A549 (cell line): Measurements from ENCODE around the gene SDC1.

Experiments used
- MAZ ChIP-seq: fragments of 150-350 bp; IDR thresholded peaks from 2 replicates; pipeline ENCODE4 v1.6.1; 2014; ENCODE audit warnings: antibody characterized with exemption, low read depth, low read length, borderline replicate concordance
- POLR2A ChIP-seq: IDR thresholded peaks from 2 replicates; pipeline ENCODE4 v1.6.1; 2012; ENCODE audit warnings: mild to moderate bottlenecking, low read length
- TF ChIP-seq, protein P1 (sequence below): fragments of >200 bp; sonication (Bioruptor Twin); formaldehyde crosslinking; IDR thresholded peaks from 3 replicates; pipeline ENCODE4 v1.5.1; 2016

DNA sequence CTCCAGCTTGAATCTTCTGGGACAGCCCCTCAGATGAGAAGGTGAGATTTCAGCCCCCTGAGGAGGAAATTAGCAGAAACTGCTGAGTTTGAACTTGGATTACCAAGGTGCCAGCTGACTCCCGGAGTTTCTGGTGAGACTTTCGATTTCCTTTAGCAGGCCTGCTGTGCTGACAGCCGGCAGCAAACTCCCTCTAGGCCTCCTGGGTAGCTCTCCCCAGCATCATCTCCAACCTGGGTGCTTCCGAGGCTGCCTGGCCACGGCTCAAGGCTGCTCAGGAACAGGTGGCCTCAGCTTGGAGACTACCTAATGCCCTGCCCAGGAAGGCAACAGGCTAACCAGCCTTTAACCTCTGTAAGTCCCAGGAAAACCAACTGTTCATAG, 16.5 kb downstream of the SDC1 start:
- TF ChIP-seq, protein P1, sequence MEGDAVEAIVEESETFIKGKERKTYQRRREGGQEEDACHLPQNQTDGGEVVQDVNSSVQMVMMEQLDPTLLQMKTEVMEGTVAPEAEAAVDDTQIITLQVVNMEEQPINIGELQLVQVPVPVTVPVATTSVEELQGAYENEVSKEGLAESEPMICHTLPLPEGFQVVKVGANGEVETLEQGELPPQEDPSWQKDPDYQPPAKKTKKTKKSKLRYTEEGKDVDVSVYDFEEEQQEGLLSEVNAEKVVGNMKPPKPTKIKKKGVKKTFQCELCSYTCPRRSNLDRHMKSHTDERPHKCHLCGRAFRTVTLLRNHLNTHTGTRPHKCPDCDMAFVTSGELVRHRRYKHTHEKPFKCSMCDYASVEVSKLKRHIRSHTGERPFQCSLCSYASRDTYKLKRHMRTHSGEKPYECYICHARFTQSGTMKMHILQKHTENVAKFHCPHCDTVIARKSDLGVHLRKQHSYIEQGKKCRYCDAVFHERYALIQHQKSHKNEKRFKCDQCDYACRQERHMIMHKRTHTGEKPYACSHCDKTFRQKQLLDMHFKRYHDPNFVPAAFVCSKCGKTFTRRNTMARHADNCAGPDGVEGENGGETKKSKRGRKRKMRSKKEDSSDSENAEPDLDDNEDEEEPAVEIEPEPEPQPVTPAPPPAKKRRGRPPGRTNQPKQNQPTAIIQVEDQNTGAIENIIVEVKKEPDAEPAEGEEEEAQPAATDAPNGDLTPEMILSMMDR: no peak
- no peak for TF ChIP-seq POLR2A
- no peak for TF ChIP-seq MAZ
